SH-SY5Y (cell line): ENCODE results near the gene CHTF18.

Experiments
- GATA2 ChIP-seq: IDR thresholded peaks from 2 replicates; pipeline ENCODE4 v1.6.1; 2011; ENCODE audit warnings: mild to moderate bottlenecking, low read depth, low read length
- GATA3 ChIP-seq: IDR thresholded peaks from 2 replicates; pipeline ENCODE4 v1.6.1; 2011; ENCODE audit warnings: low read depth, mild to moderate bottlenecking, low read length, moderate library complexity

DNA sequence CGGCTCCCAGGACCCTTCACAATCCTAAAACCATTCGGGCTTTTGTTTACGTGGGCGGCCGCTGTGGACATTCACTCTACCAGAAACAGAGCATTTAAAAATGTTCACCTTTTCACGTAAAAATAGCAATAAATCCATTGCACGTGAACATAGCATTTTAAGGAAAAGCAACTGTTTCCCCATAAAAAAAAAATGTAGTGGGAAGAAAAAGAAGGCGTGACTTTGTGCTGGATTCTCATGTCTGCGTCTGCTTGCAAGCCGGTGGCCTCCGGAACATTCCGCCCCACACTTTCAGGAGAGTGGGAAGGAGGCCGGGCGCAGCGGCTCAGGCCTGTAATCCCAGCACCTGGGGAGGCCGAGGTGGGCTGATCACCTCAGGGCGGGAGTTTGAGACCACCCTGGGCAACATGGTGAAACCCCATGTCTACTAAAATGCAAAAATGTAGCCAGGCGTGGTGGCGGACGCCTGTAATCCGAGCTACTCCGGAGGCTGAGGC, 25.5 kb downstream of the CHTF18 start:
- TF ChIP-seq GATA2 (no peak), GATA3 (no peak)
